ENCODE data around the gene ARHGAP1. TPM values are rescaled to one million over a fixed set of nuclear protein-coding genes. Genes with fewer than 3 reads are reported as not detected.

ARHGAP1 gene
- total and polyA plus RNA-seq, 9 of the 15 experiments (the other 6 are each of a cell fraction or from before 2014, with no cell fraction given): 3.6 to 30.4 (median 8.2) TPM

DNA sequence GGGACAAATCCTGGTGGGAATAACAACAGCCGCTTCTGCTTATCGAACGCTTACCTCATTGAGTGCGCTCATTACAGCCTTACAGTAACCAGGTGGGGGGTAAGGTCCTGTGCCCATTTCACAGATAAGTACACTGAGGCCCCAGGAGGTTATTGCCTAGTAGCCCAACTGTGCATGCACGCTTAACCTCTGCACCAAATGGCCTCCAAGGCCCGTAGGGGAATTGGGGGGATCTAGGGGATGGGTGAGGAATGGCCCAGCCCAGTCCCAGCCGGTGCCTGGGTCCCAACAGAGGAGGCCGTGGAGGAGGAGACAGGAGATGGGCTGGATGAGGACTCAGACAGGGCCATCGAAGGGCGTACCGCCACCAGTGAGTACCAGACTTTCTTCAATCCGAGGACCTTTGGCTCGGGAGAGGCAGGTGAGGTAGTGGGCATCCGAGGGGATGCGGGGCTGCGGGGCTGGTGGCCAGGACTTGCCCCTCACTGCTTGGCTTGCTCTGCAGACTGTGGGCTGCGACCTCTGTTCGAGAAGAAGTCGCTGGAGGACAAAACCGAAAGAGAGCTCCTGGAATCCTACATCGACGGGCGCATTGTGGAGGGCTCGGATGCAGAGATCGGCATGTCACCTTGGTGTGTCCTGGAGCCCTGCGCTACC lies 25.9 kb upstream of the ARHGAP1 start:
- FAIRE-seq: no peak
- in situ Hi-C loops (cut with MboI) (no loop called here), intact Hi-C loops (cut with micrococcal nuclease) (no loop called here)
- TF ChIP-seq PRMT5 (CRISPR knock-in tag; IDR thresholded peaks at IDR 0.05) (no peak), DMBX1 (CRISPR knock-in tag; IDR thresholded peaks at IDR 0.05; ENCODE audit: borderline replicate concordance) (no peak), ZNF184 (CRISPR knock-in tag; IDR thresholded peaks at IDR 0.05) (no peak), MTA3 (IDR thresholded peaks at IDR 0.05; ENCODE audit: borderline replicate concordance) (no peak), BHLHE40 (IDR thresholded peaks at IDR 0.05; ENCODE audit: low read length) (no peak), ARID1B (IDR thresholded peaks at IDR 0.05) (no peak), ZNF696 (CRISPR knock-in tag; conservative IDR thresholded peaks at IDR 0.05) (no peak), CBX1 (IDR thresholded peaks at IDR 0.05; ENCODE audit: low read depth) (0 out of 2 replicates have a peak, but pooled peaks have one; percentile 25), JUNB (CRISPR knock-in tag; conservative IDR thresholded peaks at IDR 0.05) (no peak), PCBP1 (IDR thresholded peaks at IDR 0.05; ENCODE audit: low read depth, low read length, poor library complexity, severe bottlenecking) (no peak), SMARCB1 (IDR thresholded peaks at IDR 0.05; ENCODE audit: insufficient read length, low read depth) (no peak), ADNP (tag; IDR thresholded peaks at IDR 0.05) (peak; percentile 80), DDX20 (tag; IDR thresholded peaks at IDR 0.05; ENCODE audit: low read depth) (no peak), SMARCC2 (IDR thresholded peaks at IDR 0.05; ENCODE audit: low read depth) (no peak), SMAD2 (IDR thresholded peaks at IDR 0.05; ENCODE audit: low read depth, low read length) (no peak), ZNF253 (CRISPR knock-in tag; conservative IDR thresholded peaks at IDR 0.05) (no peak), SUPT5H (IDR thresholded peaks at IDR 0.05) (no peak), GTF2A2 (tag; IDR thresholded peaks at IDR 0.05) (no peak)
- TF ChIP-seq, protein P1, sequence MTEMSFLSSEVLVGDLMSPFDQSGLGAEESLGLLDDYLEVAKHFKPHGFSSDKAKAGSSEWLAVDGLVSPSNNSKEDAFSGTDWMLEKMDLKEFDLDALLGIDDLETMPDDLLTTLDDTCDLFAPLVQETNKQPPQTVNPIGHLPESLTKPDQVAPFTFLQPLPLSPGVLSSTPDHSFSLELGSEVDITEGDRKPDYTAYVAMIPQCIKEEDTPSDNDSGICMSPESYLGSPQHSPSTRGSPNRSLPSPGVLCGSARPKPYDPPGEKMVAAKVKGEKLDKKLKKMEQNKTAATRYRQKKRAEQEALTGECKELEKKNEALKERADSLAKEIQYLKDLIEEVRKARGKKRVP (CRISPR knock-in tag; IDR thresholded peaks at IDR 0.05): no peak
- TF ChIP-seq, protein P2, sequence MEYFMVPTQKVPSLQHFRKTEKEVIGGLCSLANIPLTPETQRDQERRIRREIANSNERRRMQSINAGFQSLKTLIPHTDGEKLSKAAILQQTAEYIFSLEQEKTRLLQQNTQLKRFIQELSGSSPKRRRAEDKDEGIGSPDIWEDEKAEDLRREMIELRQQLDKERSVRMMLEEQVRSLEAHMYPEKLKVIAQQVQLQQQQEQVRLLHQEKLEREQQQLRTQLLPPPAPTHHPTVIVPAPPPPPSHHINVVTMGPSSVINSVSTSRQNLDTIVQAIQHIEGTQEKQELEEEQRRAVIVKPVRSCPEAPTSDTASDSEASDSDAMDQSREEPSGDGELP (CRISPR knock-in tag; IDR thresholded peaks at IDR 0.05; ENCODE audit: borderline replicate concordance): no peak
- TF ChIP-seq, protein P3, sequence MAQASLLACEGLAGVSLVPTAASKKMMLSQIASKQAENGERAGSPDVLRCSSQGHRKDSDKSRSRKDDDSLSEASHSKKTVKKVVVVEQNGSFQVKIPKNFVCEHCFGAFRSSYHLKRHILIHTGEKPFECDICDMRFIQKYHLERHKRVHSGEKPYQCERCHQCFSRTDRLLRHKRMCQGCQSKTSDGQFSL (CRISPR knock-in tag; IDR thresholded peaks at IDR 0.05): peak; percentile 57; the same call in 1 of the 2 replicates
- TF ChIP-seq, protein P3 (tag; IDR thresholded peaks at IDR 0.05): no peak

More for the DNA sequence above, 25.9 kb upstream of the ARHGAP1 start:
- Histone ChIP-seq H3K9ac (ENCODE audit: insufficient read depth in 1 of 2, low read depth in 2 of 2, low read length in 2 of 2) (peak overlapping the region in 1 of 2 experiments; percentile 10; a peak in 1 of 4 replicates), H3K27me3 (ENCODE audit: control insufficient read depth in 2 of 2, insufficient read depth in 2 of 2, low read length in 2 of 2) (peaks cover 0 to 3% of the 10 kb centered on the region in 2 experiments; a peak in 1 of 5 replicates), H2AFZ (ENCODE audit: low read depth, low read length) (no peak overlapping the region), H3K79me2 (ENCODE audit: control insufficient read depth, insufficient read depth, low read length) (no peaks in the 10 kb centered on the region), H3K4me1 (replicated peaks in 1 of 2; ENCODE audit: control insufficient read depth in 2 of 2, insufficient read depth in 2 of 2, low read length in 2 of 2) (peaks cover 0 to 16% of the 10 kb centered on the region in 2 experiments; a peak in 2 of 5 replicates), H3K9me3 (replicated peaks; ENCODE audit: control insufficient read depth, insufficient read depth, low read depth, low read length) (peaks cover 4% of the 10 kb centered on the region; the same call in 1 of the 2 replicates), H3K4me2 (ENCODE audit: insufficient read depth, low read length) (no peak overlapping the region), H3K27ac (ENCODE audit: extremely low read depth, low read depth, low read length) (no peak overlapping the region), H3K36me3 (ENCODE audit: control insufficient read depth, insufficient read depth, low read length) (no peaks in the 10 kb centered on the region), H3K4me3 (no peak overlapping the region), H3K9me1 (ENCODE audit: control insufficient read depth, insufficient read depth, low read length) (no peaks in the 10 kb centered on the region), H4K20me1 (replicated peaks; ENCODE audit: control insufficient read depth, insufficient read depth, low read length) (no peaks in the 10 kb centered on the region)
- ATAC-seq: no peak
- POLR2A ChIA-PET: interaction anchor here (1.7 kb wide), 1 partner anchor 10 kb away, joined by 5 read pairs; no protein-coding TSS in a partner anchor
- BruUV-seq (replicated peaks): no TSS peak
- no peak for DNase-seq (ENCODE audit: extremely low read depth in 1 of 4, low spot score in 3 of 4)
- 48% methylated on average over 23 of the region's 26 CpGs for WGBS (ENCODE audit: insufficient coverage, low coverage, missing lambda C conversion rate)
- CTCF ChIA-PET (ENCODE audit: low intra/inter-chr PET ratio): no interaction called here
